Epidermal melanocyte (primary cell): Measurements from ENCODE around the gene RAB13.
"Not testable (repeated sequence)": the region's sequence is repeated elsewhere in the genome, so short reads cannot be mapped to it uniquely, and the experiment has no call there.

Experiments
- DNase-seq: peaks from one replicate; pipeline ENCODE4 v3.0.0; 2011; ENCODE audit warnings: low spot score; ENCODE audit not compliant: insufficient read length

The RAB13 gene

GRCh38 chr1:153985941-153986761, at the start of gene RAB13:
RAB13 (minus strand) TSS chr1:153986339; CDS start chr1:153986236, 103 bp downstream.
- DNase-seq = peak; percentile 84

DNA sequence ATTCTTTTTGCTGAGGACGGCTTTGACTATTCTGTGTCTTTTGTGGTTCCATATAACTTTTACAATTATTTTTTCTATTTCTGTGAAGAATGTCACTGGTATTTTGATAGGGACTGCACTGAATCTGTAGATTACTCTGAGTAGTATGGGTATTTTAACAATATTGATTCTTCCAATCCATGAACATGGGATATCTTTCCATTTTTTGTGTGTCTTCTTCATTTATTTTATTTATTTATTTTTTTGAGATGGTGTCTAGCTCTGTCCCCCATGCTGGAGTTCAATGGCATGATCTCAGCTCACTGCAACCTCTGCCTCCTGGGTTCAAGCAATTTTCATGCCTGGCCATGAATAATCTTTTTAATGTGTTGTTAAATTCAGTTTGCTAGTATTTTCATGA, 47.6 kb upstream of the RAB13 start:
- DNase-seq = not testable (repeated sequence)

- DNase-seq = no peak
These were observed 33.8 kb upstream of the RAB13 start for GRCh38 chr1:154019940-154020339.

- DNase-seq = no peak
These were observed 33.1 kb upstream of the RAB13 start for GRCh38 chr1:154019269-154019668.

DNA sequence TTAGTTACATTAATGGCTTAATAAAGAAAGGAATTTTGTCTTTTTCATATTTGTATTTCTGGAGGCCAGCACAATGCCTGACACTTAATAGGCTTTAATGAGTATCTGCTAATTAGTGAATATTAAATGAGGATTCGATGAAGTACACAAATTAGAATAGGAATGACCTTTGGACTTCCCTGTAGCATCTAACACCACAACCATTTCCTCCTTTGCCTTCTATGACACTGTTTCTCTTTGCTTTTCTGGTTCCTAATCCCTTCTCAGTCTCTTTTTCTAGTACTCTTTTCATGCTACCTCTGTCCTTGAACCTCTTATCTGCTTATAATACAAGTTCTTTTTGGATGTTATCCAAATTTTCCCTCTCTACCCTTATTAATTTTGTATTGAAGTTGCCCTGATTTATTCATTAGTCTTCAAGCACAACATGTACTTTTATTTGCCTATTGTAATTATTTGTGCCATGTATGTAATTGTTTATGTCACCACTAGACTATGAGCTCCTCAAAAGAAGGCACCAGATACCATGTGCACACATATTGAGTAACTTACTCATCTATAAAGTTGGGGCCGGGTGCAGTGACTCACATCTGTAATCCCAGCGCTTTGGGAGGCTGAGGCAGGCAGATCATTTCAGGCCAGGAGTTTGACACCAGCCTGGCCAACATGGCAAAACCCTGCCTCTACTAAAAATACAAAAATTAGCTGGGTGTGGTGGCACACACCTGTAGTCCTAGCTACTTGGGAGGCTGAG, 28.2 kb upstream of the RAB13 start:
- no peak for DNase-seq

- not testable (repeated sequence) for DNase-seq
These were observed 26.4 kb upstream of the RAB13 start for GRCh38 chr1:154012543-154012942.

- no peak for DNase-seq
These were observed 26.0 kb upstream of the RAB13 start for GRCh38 chr1:154012129-154012528.

DNA sequence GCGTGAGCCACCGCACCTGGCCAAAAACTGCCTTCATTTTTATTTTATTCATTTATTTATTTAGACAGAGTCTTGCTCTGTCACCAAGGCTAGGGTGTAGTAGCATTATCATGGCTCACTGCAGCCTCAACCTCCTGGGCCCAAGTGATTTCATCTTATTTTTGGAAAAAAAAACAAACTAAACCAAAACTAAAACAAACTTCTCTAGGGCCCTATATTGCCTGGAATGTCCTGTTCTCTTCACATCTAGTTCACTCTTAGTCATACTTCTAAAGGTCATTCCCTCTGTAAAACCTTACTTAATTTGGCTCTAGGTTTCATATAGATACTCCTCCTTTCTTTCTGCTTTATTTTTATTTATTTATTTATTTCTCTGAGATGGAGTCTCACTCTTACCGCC, 20.0 kb upstream of the RAB13 start:
- no peak for DNase-seq

GRCh38 chr1:154000420-154000819, 14.3 kb upstream of the RAB13 start:
- no peak for DNase-seq

GRCh38 chr1:153996882-153997281, 10.7 kb upstream of the RAB13 start:
- DNase-seq = not testable (repeated sequence)

- no peak for DNase-seq
These were observed 9.5 kb upstream of the RAB13 start for GRCh38 chr1:153995640-153996039.

GRCh38 chr1:153995202-153995601, 9.1 kb upstream of the RAB13 start:
- DNase-seq = no peak

GRCh38 chr1:153991806-153992205, 5.7 kb upstream of the RAB13 start:
- DNase-seq = no peak

- DNase-seq = no peak
These were observed 5.1 kb upstream of the RAB13 start for GRCh38 chr1:153991151-153991630.

DNA sequence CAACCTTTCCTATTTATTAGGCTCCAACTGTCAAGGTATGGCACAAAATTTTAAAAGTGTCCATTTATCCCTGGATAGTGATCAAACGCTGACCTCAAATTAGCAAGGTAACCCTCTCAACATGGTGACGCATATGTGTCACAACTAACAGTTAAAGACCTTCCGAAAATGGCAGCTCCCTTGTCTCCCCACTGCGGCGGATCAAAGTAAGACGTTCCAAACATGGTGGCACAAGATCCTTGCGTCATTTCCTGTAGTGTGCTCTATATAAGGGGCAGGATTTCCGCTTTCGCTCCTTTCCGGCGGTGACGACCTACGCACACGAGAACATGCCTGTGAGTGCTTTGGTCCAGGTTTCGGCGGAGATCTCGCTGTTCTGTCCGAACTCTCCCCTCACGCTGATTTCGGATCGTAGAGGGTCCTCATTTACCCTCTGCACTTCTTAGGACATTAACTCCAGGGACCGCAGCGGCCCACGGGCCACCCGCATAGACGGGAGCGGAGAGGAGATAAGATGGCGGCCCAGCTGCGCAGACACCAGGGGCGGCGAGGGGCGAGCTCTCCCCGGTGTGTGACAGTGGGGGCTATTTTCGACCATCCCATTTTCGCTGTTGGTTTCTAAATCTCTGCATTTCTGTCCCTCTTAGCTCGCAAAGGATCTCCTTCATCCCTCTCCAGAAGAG, 4.5 kb upstream of the RAB13 start, which contains the start of gene RPS27:
RPS27 (plus strand) TSS at position 295 of the 683 bp plus-strand sequence; CDS start at position 330, 35 bp downstream.
- peak; percentile 99 for DNase-seq

DNA sequence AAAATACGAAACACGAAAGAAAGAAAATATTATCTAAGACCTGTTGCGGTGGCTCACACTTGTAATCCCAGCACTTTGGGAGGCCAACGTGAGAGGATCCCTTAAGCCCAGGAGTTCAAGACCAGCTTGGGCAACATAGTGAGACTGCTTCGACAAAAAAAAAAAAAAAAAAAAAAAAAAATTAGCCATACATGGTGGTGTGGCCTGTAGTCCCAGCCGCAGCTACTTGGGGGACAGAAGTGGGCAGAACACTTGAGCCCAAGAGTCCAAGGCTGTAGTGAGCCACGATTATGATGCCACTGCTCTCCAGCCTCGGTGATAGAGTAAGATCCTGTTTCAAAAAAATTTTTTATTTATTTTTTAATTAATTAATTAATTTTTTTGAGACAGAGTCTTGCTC, 1.5 kb upstream of the RAB13 start:
- DNase-seq = no peak

GRCh38 chr1:153985341-153985912, 712 bp downstream of the RAB13 start:
- no peak for DNase-seq

DNA sequence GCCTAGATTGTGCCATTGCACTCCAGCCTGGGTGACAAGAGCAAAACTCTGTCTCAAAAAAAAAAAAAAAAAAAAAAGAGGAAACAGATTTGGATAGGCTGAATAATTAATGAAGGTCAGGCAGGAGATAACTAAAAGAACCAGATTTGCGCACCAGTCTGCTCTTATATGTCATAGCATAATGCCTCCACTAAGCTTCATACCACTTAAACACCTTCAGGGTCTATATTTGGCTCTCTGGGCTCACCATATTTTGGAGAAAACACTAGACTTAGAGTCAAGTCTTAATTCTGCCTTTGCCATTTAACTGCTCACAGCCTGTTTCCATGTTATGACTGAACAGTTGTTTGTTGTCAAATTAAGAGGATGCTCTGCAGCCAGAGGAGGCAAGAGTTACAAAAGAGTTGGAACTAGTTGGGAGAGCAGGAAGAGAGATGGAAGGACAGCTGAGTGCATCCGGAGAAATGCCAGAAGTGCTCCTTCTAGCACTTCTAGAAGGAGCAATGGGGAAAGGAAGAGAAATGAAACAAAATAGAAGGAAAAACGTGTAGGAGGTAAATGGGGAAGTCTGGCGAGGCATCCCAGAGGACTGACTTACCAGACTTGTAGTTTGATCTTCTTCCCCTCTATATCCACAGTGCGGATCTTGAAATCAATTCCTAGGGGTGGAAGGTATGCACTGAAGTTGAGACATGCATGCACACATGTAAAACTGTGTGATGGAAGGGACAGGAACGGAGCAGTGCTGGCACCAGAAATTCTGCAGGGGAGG, 1.8 kb downstream of the RAB13 start:
- no peak for DNase-seq

- DNase-seq = not testable (repeated sequence)
These were observed 4.4 kb downstream of the RAB13 start for GRCh38 chr1:153981735-153982134.

DNA sequence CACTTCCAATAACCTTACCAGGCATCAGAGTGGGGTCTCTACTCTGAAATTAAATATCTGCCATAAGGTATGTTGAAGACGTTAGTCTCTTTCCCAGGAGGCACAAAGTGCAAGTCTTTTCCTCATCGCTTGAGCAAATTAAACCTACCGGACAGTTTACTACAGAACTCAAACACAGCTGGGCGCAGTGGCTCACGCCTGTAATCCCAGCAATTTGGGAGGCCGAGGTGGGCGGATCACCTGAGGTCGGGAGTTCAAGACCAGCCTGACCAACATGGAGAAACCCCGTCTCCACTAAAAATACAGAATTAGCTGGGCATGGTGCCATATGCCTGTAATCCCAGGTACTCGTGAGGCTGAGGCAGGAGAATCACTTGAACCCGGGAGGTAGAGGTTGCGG, 7.0 kb downstream of the RAB13 start:
- DNase-seq = not testable (repeated sequence)
